ENCODE results near the gene SP7. TPM values are rescaled to one million over a fixed set of nuclear protein-coding genes. Genes with fewer than 3 reads are reported as not detected.

The SP7 gene
- total RNA-seq, 1 experiment from 2014 or later: not detected

DNA sequence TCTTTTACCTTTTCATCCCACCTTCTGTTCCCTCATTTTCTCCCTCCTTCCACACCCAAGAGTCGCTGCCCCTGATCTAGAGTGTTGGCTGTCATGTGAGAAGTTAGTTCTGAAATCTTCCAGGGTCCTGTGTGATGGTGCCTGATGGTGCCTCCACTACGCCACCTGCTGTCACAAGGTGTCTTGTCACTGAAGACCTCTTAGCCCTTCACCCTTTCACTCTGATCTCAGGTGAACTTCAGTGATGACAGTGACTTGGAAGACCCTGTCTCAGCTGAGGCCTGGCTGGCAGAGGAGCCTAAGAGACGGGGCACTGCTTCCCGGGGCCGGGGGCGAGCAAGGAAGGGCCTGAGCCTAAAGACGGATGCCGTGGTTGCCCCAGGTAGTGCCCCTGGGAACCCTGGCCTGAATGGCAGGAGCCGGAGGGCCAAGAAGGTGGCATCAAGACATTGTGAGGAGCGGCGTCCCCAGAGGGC lies 48.4 kb downstream of the SP7 start:
- Histone ChIP-seq H3K9me3 (ENCODE audit: control insufficient read depth, insufficient read depth, low read depth, low read length) (no peaks in the 10 kb centered on the region), H3K4me1 (ENCODE audit: control insufficient read depth, insufficient read depth, low read length) (no peaks in the 10 kb centered on the region), H3K27me3 (ENCODE audit: control insufficient read depth, insufficient read depth, low read length) (no peaks in the 10 kb centered on the region), H3K4me3 (ENCODE audit: low read depth in 2 of 2, low read length in 2 of 2) (no peak overlapping the region), H3K27ac (ENCODE audit: low read length) (no peak overlapping the region), H3K36me3 (ENCODE audit: control insufficient read depth, insufficient read depth, low read length) (peaks cover 18% of the 10 kb centered on the region)
- ATAC-seq (peak; percentile 86), DNase-seq (ENCODE audit: low read depth, low spot score) (peak; percentile 63)
- TF ChIP-seq, protein P1, sequence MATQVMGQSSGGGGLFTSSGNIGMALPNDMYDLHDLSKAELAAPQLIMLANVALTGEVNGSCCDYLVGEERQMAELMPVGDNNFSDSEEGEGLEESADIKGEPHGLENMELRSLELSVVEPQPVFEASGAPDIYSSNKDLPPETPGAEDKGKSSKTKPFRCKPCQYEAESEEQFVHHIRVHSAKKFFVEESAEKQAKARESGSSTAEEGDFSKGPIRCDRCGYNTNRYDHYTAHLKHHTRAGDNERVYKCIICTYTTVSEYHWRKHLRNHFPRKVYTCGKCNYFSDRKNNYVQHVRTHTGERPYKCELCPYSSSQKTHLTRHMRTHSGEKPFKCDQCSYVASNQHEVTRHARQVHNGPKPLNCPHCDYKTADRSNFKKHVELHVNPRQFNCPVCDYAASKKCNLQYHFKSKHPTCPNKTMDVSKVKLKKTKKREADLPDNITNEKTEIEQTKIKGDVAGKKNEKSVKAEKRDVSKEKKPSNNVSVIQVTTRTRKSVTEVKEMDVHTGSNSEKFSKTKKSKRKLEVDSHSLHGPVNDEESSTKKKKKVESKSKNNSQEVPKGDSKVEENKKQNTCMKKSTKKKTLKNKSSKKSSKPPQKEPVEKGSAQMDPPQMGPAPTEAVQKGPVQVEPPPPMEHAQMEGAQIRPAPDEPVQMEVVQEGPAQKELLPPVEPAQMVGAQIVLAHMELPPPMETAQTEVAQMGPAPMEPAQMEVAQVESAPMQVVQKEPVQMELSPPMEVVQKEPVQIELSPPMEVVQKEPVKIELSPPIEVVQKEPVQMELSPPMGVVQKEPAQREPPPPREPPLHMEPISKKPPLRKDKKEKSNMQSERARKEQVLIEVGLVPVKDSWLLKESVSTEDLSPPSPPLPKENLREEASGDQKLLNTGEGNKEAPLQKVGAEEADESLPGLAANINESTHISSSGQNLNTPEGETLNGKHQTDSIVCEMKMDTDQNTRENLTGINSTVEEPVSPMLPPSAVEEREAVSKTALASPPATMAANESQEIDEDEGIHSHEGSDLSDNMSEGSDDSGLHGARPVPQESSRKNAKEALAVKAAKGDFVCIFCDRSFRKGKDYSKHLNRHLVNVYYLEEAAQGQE (IDR thresholded peaks at IDR 0.05; ENCODE audit: insufficient read depth in 1 of 2, low read depth in 2 of 2, low read length in 1 of 2): no peak
- TF ChIP-seq, protein P2, sequence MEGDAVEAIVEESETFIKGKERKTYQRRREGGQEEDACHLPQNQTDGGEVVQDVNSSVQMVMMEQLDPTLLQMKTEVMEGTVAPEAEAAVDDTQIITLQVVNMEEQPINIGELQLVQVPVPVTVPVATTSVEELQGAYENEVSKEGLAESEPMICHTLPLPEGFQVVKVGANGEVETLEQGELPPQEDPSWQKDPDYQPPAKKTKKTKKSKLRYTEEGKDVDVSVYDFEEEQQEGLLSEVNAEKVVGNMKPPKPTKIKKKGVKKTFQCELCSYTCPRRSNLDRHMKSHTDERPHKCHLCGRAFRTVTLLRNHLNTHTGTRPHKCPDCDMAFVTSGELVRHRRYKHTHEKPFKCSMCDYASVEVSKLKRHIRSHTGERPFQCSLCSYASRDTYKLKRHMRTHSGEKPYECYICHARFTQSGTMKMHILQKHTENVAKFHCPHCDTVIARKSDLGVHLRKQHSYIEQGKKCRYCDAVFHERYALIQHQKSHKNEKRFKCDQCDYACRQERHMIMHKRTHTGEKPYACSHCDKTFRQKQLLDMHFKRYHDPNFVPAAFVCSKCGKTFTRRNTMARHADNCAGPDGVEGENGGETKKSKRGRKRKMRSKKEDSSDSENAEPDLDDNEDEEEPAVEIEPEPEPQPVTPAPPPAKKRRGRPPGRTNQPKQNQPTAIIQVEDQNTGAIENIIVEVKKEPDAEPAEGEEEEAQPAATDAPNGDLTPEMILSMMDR (IDR thresholded peaks at IDR 0.05): peak; percentile 87; the same call in 1 of the 2 replicates
- CTCF ChIA-PET: interaction anchor here (0.5 to 1.3 kb wide), 3 partner anchors 68 to 147 kb away, joined by 3 to 8 read pairs (median 4); no protein-coding TSS in a partner anchor
- BruUV-seq (replicated peaks): no TSS peak
- in situ Hi-C loops (cut with HindIII; ENCODE audit: low pct_unique_long_range_greater_than_20kb, low sequenced_read_pairs) (no loop called here), intact Hi-C loops (cut with micrococcal nuclease; ENCODE audit: unreplicated experiment) (loop anchor here (1.0 kb wide), 1 partner anchor 74 kb away; no protein-coding TSS in a partner anchor)
- POLR2A ChIA-PET: interaction anchor here (1.1 kb wide), 1 partner anchor 129 kb away, joined by 3 read pairs; no protein-coding TSS in a partner anchor

DNA sequence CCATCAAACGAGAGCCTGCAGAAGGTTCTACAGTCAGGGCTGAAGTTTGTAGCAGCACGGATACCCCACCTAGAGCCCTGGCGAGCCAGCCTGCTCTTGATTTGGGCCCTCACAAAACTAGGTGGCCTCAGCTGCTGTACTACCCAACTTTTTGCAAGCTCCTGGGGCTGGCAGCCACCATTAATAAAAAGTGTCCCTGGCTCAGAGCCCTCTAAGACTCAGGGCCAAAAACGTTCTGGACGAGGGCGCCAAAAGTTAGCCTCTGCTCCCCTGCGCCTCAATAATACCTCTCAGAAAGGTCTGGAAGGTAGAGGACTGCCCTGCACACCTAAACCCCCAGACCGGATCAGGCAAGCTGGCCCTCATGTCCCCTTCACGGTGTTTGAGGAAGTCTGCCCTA lies 49.7 kb downstream of the SP7 start:
- Histone ChIP-seq H3K4me3 (ENCODE audit: low read depth in 2 of 2, low read length in 2 of 2) (no peak overlapping the region), H3K9me3 (ENCODE audit: control insufficient read depth, insufficient read depth, low read depth, low read length) (no peaks in the 10 kb centered on the region), H3K36me3 (ENCODE audit: control insufficient read depth, insufficient read depth, low read length) (peaks cover 20% of the 10 kb centered on the region), H3K27me3 (ENCODE audit: control insufficient read depth, insufficient read depth, low read length) (no peaks in the 10 kb centered on the region), H3K27ac (ENCODE audit: low read length) (no peak overlapping the region), H3K4me1 (ENCODE audit: control insufficient read depth, insufficient read depth, low read length) (no peaks in the 10 kb centered on the region)
- BruUV-seq (replicated peaks): no TSS peak
- intact Hi-C loops (cut with micrococcal nuclease; ENCODE audit: unreplicated experiment) (no loop called here), in situ Hi-C loops (cut with HindIII; ENCODE audit: low pct_unique_long_range_greater_than_20kb, low sequenced_read_pairs) (no loop called here)
- ATAC-seq (no peak), DNase-seq (ENCODE audit: low read depth, low spot score) (no peak)
- ChIA-PET CTCF (interaction anchor here (0.6 kb wide), 1 partner anchor 65 kb away, joined by 3 read pairs; no protein-coding TSS in a partner anchor), POLR2A (no interaction called here)
- TF ChIP-seq, protein P2 (IDR thresholded peaks at IDR 0.05): no peak

DNA sequence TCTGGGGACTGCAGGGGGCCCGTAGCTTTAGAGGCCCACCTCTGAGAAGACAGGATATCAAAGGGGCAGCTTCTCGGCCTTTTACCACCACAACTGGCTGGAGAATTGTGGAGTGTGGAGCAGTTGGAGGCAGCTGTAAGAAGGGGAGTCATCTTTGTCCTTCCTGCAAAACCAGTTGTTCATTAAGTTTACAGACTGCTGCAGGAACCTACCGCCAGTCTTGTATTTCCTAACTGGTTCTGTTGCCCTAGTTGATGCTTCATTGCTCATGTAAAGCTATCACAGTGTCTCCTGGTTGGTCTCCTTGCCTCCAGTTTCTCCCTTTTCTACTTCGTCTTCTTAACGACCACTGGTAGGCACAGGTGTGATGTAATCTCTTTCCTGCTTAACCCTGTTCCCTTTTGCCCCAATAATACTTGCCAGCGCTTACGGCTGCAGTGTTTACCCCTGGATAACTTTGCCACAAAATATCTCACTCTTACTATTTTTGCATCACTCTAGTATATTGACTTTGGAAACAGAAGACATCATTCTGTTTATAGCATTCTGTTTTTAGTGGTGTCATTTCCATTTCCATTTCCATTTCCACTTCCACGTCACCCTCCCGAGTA lies 56.2 kb downstream of the SP7 start:
- POLR2A ChIA-PET: no interaction called here
- intact Hi-C loops (cut with micrococcal nuclease; ENCODE audit: unreplicated experiment) (no loop called here), in situ Hi-C loops (cut with HindIII; ENCODE audit: low pct_unique_long_range_greater_than_20kb, low sequenced_read_pairs) (no loop called here)
- ATAC-seq: no peak
- Histone ChIP-seq H3K9me3 (ENCODE audit: control insufficient read depth, insufficient read depth, low read depth, low read length) (no peaks in the 10 kb centered on the region), H3K27ac (ENCODE audit: low read length) (no peak overlapping the region), H3K36me3 (ENCODE audit: control insufficient read depth, insufficient read depth, low read length) (peaks cover 23% of the 10 kb centered on the region), H3K4me1 (ENCODE audit: control insufficient read depth, insufficient read depth, low read length) (no peaks in the 10 kb centered on the region), H3K4me3 (ENCODE audit: low read depth in 2 of 2, low read length in 2 of 2) (no peak overlapping the region), H3K27me3 (ENCODE audit: control insufficient read depth, insufficient read depth, low read length) (no peaks in the 10 kb centered on the region)
- no TSS peak for BruUV-seq (replicated peaks)
- TF ChIP-seq, protein P1 (IDR thresholded peaks at IDR 0.05; ENCODE audit: insufficient read depth in 1 of 2, low read depth in 2 of 2, low read length in 1 of 2): no peak
- TF ChIP-seq SIN3A (IDR thresholded peaks at IDR 0.05; ENCODE audit: borderline replicate concordance, insufficient read depth, low read depth, low read length) (no peak), TCF7L2 (IDR thresholded peaks at IDR 0.05; ENCODE audit: low read depth, low read length) (no peak), POLR2AphosphoS5 (IDR thresholded peaks at IDR 0.05; ENCODE audit: low read depth, low read length) (no peak)
- TF ChIP-seq, protein P2 (IDR thresholded peaks at IDR 0.05): no peak
- CTCF ChIA-PET: interaction anchor here (0.5 kb wide), 1 partner anchor 60 kb away, joined by 3 read pairs; no protein-coding TSS in a partner anchor
- DNase-seq (ENCODE audit: low read depth, low spot score): no peak

All from Panc1 (cell line).